Muscle of leg (tissue), 11 donors: Measurements from ENCODE around the gene MYO1F. TPM values are rescaled to one million over a fixed set of nuclear protein-coding genes. Genes with fewer than 3 reads are reported as not detected.
A peak's percentile ranks its signal among the peaks of the same experiment; 100 is the strongest.

Experiments
- DNase-seq: peaks from one replicate; pipeline ENCODE4 v3.0.0; 2013
- H3K27ac ChIP-seq: one replicate; pipeline ENCODE4 v1.5.1; 2013; ENCODE audit warnings: mild to moderate bottlenecking, low read length, control low read depth
- H3K27me3 ChIP-seq: one replicate; pipeline ENCODE4 v1.6.1; 2013; ENCODE audit warnings: low read length; ENCODE audit not compliant: control insufficient read depth, insufficient read depth
- H3K36me3 ChIP-seq: one replicate; pipeline ENCODE4 v1.6.1; 2013; ENCODE audit warnings: low read length; ENCODE audit not compliant: control insufficient read depth, insufficient read depth
- H3K4me1 ChIP-seq: one replicate; pipeline ENCODE4 v1.6.1; 2013; ENCODE audit warnings: low read length; ENCODE audit not compliant: control insufficient read depth, insufficient read depth
- H3K4me3 ChIP-seq: one replicate; pipeline ENCODE4 v1.5.1; 2013; ENCODE audit warnings: low read length, control low read depth
- H3K9me3 ChIP-seq: replicated peaks from 2 replicates; pipeline ENCODE4 v1.6.1; 2013; ENCODE audit warnings: low read depth, low read length; ENCODE audit not compliant: control insufficient read depth
- WGBS: methylation state at CpG from one replicate; pipeline ENCODE4 v1.1.5; 2013; ENCODE audit warnings: missing lambda C conversion rate; ENCODE audit not compliant: insufficient coverage; 5-methylcytosine and 5-hydroxymethylcytosine counted together
- polyA plus RNA-seq, 8 donors: library from polyadenylated mRNA; unstranded; fragments of 120-200 nt; gene quantifications; one replicate each; pipeline versions ENCODE4 v1.2.1 to v1.2.3, GENCODE V29; 2013; ENCODE audit warnings: inconsistent platforms in 1 of 8, low replicate concordance in 1 of 8; ENCODE audit not compliant: insufficient read length in 8 of 8, insufficient read depth in 1 of 8
- total RNA-seq: library from RNA; stranded (reverse); fragments of 120-200 nt; gene quantifications from one replicate; pipeline ENCODE4 v1.2.4, GENCODE V29; 2013

MYO1F gene
- total and polyA plus RNA-seq, 9 donors: 2.3 to 9.2 (median 5.3) TPM

DNA sequence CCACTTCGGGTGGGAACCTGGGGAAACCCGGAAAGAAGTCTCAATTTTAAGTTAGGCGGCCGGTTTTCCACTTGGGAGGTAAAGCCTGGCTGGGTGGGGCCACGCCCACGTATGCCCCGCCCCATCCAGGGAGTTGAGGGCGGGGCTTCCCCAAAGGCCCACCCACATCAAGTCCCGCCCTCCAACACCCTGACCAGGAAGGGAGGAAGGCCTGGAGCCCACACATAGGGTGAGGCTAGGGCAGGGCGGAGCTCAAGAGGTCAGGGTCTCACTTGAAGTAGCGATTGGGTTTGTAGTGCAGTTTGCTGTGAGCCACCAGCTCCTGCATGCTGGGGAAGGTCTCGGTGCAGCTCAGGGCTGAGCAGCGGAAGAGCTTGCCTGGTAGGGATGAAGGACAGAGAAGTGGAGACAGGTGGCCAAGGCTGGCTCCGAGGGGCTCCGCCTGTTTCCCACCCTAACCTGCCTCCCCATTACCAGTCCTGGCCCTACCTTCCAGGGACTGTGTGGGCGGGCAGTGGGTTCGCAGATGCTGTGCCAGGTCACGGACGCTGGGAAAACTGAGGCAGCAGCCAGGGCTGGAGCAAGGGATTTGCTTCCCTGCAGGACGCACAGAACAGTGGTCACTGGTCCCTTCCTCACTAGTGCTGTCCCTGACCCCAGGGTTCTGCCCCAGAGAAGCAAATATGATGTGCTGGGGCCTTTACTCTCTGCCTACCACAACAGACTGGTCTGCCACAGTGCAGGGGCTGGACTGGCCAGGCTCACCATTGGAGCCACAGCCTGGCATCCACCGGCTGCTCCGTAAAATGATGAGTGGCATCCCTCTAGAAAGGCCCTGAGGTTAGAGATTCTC, 64.9 kb downstream of the MYO1F start:
- WGBS: 74% methylated on average over 17 of the region's 22 CpGs
- DNase-seq: no peak
- no peak overlapping the region for H3K27ac ChIP-seq
- no peaks in the 10 kb centered on the region for H3K27me3 ChIP-seq
- H3K4me1 ChIP-seq: peaks cover 15% of the 10 kb centered on the region
- no peaks in the 10 kb centered on the region for H3K9me3 ChIP-seq
- H3K4me3 ChIP-seq: no peak overlapping the region
- peaks cover 17% of the 10 kb centered on the region for H3K36me3 ChIP-seq

GRCh38 chr19:8511573-8512101, 65.6 kb downstream of the MYO1F start:
- no peak for DNase-seq
- WGBS: 59% methylated on average over 35 of the region's 45 CpGs
- H3K36me3 ChIP-seq: peaks cover 17% of the 10 kb centered on the region
- H3K27me3 ChIP-seq: no peaks in the 10 kb centered on the region
- no peak overlapping the region for H3K27ac ChIP-seq
- no peak overlapping the region for H3K4me3 ChIP-seq
- peaks cover 17% of the 10 kb centered on the region for H3K4me1 ChIP-seq
- H3K9me3 ChIP-seq: no peaks in the 10 kb centered on the region

- WGBS: 59% methylated on average over 28 of the region's 52 CpGs
- H3K4me3 ChIP-seq: no peak overlapping the region
- no peak overlapping the region for H3K27ac ChIP-seq
- H3K36me3 ChIP-seq: peaks cover 17% of the 10 kb centered on the region
- DNase-seq: no peak
- no peaks in the 10 kb centered on the region for H3K9me3 ChIP-seq
- no peaks in the 10 kb centered on the region for H3K27me3 ChIP-seq
- H3K4me1 ChIP-seq: peaks cover 26% of the 10 kb centered on the region
Measured at GRCh38 chr19:8510589-8511115, 66.6 kb downstream of the MYO1F start.

GRCh38 chr19:8506402-8506957, 70.8 kb downstream of the MYO1F start:
- no peak overlapping the region for H3K27ac ChIP-seq
- peak overlapping the region; percentile 52 for H3K4me3 ChIP-seq
- 21% methylated on average over 15 of the region's 18 CpGs for WGBS
- no peaks in the 10 kb centered on the region for H3K27me3 ChIP-seq
- H3K4me1 ChIP-seq: peaks cover 14% of the 10 kb centered on the region
- DNase-seq: peak; percentile 37
- peaks cover 10% of the 10 kb centered on the region for H3K36me3 ChIP-seq
- no peaks in the 10 kb centered on the region for H3K9me3 ChIP-seq

GRCh38 chr19:8505680-8506401, 71.4 kb downstream of the MYO1F start:
- Histone ChIP-seq H3K27ac (no peak overlapping the region), H3K36me3 (peaks cover 4% of the 10 kb centered on the region), H3K27me3 (no peaks in the 10 kb centered on the region), H3K4me1 (peaks cover 14% of the 10 kb centered on the region), H3K9me3 (no peaks in the 10 kb centered on the region), H3K4me3 (peak overlapping the region; percentile 52)
- peak; percentile 80 for DNase-seq
- WGBS: 1% methylated on average over 48 of the region's 56 CpGs

- Histone ChIP-seq H3K27me3 (no peaks in the 10 kb centered on the region), H3K4me3 (no peak overlapping the region), H3K4me1 (peaks cover 16% of the 10 kb centered on the region), H3K36me3 (peaks cover 4% of the 10 kb centered on the region), H3K27ac (no peak overlapping the region), H3K9me3 (no peaks in the 10 kb centered on the region)
- DNase-seq: no peak
- 74% methylated on average over 6 of the region's 6 CpGs for WGBS
Measured at GRCh38 chr19:8504919-8505318, 72.3 kb downstream of the MYO1F start.

DNA sequence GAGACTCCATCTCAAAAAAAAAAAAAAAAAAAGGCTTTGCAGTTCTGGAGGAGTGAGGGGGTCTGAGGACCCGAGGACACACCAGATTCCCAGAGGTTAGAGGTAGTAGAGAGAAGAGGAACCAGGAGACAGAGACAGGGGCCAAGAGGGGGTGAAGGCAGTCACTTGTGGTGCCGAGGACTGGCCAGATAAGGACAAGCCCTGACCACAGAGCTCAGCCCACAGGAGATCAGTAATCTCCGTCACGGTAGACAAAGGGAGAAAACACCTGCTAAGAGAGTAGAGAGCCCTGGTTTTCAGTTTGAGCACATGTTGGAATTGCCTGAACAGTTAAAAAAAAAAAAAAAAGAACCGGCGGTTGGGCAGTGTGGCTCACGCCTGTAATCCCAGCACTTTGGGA, 73.1 kb downstream of the MYO1F start:
- WGBS: 48% methylated on average over 3 of the region's 7 CpGs
- no peaks in the 10 kb centered on the region for H3K9me3 ChIP-seq
- no peak overlapping the region for H3K4me3 ChIP-seq
- H3K36me3 ChIP-seq: no peaks in the 10 kb centered on the region
- no peaks in the 10 kb centered on the region for H3K27me3 ChIP-seq
- no peak for DNase-seq
- H3K4me1 ChIP-seq: peaks cover 16% of the 10 kb centered on the region
- no peak overlapping the region for H3K27ac ChIP-seq

- 86% methylated on average over 5 of the region's 7 CpGs for WGBS
- H3K27ac ChIP-seq: no peak overlapping the region
- peaks cover 16% of the 10 kb centered on the region for H3K4me1 ChIP-seq
- H3K4me3 ChIP-seq: no peak overlapping the region
- DNase-seq: no peak
- no peaks in the 10 kb centered on the region for H3K27me3 ChIP-seq
- H3K36me3 ChIP-seq: no peaks in the 10 kb centered on the region
- no peaks in the 10 kb centered on the region for H3K9me3 ChIP-seq
Measured at GRCh38 chr19:8503510-8503909, 73.7 kb downstream of the MYO1F start.

- H3K27ac ChIP-seq: no peak overlapping the region
- H3K36me3 ChIP-seq: no peaks in the 10 kb centered on the region
- DNase-seq: no peak
- no peak overlapping the region for H3K4me3 ChIP-seq
- H3K9me3 ChIP-seq: no peaks in the 10 kb centered on the region
- H3K4me1 ChIP-seq: peaks cover 16% of the 10 kb centered on the region
- 78% methylated on average over 9 of the region's 14 CpGs for WGBS
- no peaks in the 10 kb centered on the region for H3K27me3 ChIP-seq
Measured at GRCh38 chr19:8501981-8502380, 75.3 kb downstream of the MYO1F start.

GRCh38 chr19:8501516-8501915, 75.7 kb downstream of the MYO1F start:
- Histone ChIP-seq H3K4me3 (no peak overlapping the region), H3K27me3 (no peaks in the 10 kb centered on the region), H3K36me3 (no peaks in the 10 kb centered on the region), H3K27ac (no peak overlapping the region), H3K9me3 (no peaks in the 10 kb centered on the region), H3K4me1 (peaks cover 12% of the 10 kb centered on the region)
- 72% methylated on average over 4 of the region's 6 CpGs for WGBS
- DNase-seq: no peak
